ENCODE results near the gene CPPED1. TPM values are rescaled to one million over a fixed set of nuclear protein-coding genes. Genes with fewer than 3 reads are reported as not detected.

CPPED1 gene
- total RNA-seq, 2 experiments from 2014 or later, result 3.8 to 5.1 TPM

DNA sequence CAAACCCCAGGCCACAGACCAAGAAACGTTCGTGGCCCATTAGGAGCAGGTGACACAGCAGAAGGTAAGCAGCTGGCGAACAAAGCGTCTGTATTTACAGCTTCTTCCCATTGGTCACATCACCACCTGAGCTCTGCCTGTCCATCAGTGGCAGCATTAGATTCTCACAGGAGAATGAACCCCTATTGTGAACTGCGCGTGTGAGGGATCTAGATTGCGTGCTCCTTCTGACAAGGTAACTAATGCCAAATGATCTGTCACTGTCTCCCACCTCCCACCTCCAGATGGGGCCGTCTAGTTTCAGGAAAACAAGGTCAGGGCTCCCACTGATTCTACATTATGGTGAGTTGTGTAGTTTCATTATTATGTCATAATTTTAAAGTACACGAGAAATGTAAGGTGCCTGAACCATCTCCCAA is 186.3 kb downstream of the CPPED1 start:
- peak; percentile 14 for DNase-seq
- H3K27me3 Mint-ChIP-seq, result peaks cover 3% of the 10 kb centered on the region
- no peaks in the 10 kb centered on the region for H3K9me3 Mint-ChIP-seq
- H3K36me3 Mint-ChIP-seq, result no peaks in the 10 kb centered on the region
- H3K4me1 Mint-ChIP-seq, result peaks cover 32% of the 10 kb centered on the region
- H3K4me3 Mint-ChIP-seq, result no peak overlapping the region
- no peak overlapping the region for H3K27ac Mint-ChIP-seq

DNA sequence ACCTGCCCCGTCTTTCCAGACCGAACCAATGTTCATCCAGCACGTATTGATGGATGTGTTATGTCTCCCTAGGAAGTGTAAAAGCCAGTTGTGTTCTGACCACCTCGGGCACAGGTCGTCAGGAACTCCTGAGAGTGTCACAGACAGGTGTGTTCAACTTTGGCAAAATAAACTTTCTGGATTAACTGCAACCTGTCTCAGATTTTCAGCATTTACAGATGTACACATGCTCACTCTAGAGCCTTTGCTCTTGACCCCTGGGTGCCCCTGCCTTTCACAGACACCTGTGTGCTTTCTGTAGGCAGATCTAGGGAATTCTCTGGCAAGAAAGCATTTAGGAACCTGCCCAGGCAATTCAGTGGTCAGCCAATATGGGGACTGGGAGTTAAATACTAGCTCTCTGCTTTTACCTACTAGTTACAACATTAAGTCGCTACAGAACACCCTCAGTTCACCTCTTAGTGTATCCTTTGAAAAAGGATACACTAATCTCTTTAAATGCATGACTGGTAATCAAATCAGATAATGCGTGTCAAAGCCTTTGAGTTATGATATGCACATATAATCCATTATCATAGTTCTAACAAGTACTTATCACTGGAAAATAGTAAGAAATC is 188.9 kb downstream of the CPPED1 start:
- H3K4me1 Mint-ChIP-seq, result peaks cover 33% of the 10 kb centered on the region
- no peak for DNase-seq
- H3K9me3 Mint-ChIP-seq, result no peaks in the 10 kb centered on the region
- no peak overlapping the region for H3K4me3 Mint-ChIP-seq
- no peaks in the 10 kb centered on the region for H3K36me3 Mint-ChIP-seq
- H3K27ac Mint-ChIP-seq, result no peak overlapping the region
- H3K27me3 Mint-ChIP-seq, result peaks cover 8% of the 10 kb centered on the region

DNA sequence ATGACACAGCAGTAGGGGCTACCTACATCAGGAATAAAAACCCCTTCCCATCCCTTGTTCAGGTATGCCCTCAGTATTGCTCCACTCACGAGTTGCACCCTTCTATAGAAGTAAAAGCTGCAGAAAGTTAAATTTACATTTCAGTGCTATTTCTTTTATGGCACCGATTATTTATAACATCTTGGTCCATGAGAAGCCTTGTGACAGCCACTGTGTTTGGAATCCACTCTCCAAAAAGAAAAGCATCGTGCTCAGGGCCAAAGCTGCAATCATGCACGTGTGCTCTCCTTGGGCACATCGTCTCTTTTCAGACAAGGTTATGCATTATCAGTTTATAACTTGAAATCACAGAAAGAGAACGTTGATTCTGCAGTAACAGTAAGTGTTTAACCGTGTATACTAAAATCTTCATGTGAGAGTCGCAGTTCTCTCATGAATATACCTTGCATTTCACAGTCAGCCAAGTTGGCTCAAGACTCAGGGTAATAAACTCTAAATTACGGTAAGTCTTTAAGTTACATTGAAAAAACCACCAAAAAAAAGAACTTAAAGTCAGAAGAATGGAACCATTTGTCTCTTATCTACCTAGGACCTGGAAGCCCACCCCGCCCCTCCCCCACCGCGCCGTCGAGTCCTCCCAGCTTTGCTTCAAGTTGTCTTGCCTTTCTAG is 189.6 kb downstream of the CPPED1 start:
- Mint-ChIP-seq H3K27ac (peak overlapping the region; percentile 62), H3K27me3 (peaks cover 8% of the 10 kb centered on the region), H3K4me3 (no peak overlapping the region), H3K36me3 (no peaks in the 10 kb centered on the region), H3K9me3 (no peaks in the 10 kb centered on the region), H3K4me1 (peaks cover 30% of the 10 kb centered on the region)
- no peak for DNase-seq

DNA sequence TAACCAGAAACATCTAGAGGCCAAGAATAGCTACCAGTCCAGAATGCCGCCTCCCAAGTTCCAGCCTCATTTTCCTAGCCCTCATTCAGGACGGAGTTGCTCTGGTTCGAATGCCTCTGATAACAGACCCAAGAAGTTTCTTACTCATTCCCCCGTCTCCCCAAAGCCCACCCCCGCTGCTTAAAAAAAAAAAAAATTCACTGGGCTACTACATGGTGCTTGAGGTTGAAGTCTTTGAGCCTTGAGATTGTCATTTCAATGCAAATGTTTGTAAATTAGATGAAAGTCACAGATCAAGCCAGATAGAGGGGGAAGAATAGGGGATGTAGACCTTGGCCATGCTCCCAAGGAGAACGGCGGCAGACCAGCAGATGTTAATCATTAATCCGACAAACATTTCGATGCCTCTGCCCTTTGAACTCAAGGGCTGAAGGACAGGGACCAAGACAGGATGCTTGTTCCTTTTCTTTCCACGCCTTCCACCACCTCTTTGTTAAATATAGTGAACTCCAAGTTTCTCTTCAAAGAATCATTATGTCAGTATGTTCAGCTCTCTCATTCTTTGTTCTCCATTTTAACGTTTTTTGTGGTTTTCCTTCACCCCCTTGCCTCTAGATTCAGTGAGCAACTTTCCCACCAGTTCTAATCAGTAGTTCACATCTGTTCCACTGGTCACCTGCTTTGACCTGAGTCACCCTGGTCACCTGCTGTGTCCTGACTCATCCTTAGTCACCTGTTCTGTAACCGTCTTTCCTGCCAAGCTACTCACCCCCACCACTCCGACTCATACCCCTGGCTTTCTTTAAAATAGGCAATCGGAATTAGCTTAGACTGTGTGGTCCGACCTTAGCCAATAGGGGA is 190.3 kb downstream of the CPPED1 start:
- peaks cover 30% of the 10 kb centered on the region for H3K4me1 Mint-ChIP-seq
- peak; percentile 66 for DNase-seq

GRCh38 chr16:12612598-12613101 is 191.0 kb downstream of the CPPED1 start:
- peak; percentile 6 for DNase-seq
- Mint-ChIP-seq H3K4me3 (no peak overlapping the region), H3K36me3 (no peaks in the 10 kb centered on the region), H3K4me1 (peaks cover 26% of the 10 kb centered on the region), H3K9me3 (peaks cover 4% of the 10 kb centered on the region), H3K27ac (peak overlapping the region; percentile 62), H3K27me3 (peaks cover 8% of the 10 kb centered on the region)

More for the DNA sequence above, 190.3 kb downstream of the CPPED1 start:
- Mint-ChIP-seq H3K27ac (peak overlapping the region; percentile 62), H3K4me3 (peak overlapping the region; percentile 49), H3K9me3 (peaks cover 2% of the 10 kb centered on the region), H3K27me3 (peaks cover 8% of the 10 kb centered on the region), H3K36me3 (no peaks in the 10 kb centered on the region)

DNA sequence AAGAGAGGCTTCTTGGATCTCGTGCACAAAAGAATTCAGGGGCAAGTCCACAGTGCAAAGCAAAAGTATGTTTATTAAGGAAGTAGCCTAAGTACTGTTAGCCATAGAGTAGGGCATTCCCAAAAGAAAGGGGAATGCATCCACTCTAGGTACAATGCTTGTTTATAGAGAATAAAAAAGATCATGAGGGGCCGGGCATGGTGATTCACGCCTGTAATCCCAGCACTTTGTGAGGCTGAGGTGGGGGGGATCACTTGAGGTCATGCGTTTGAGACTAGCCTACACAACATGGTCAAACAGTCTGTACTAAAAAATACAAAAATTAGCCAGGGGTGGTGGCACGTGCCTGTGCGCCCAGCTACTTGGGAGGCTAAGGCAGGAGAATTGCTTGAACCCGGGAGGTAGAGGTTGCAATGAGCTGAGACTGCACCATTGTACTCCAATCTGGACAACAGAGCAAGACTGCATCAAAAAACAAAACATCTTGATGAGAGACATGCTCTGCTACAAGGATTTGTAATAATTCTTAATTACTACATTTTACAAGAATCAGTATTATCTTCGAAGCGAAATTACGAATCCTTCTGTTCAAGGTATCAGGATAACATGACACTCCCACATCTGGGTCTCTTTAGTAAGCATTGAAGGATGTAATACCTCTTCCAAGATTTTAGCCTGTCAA is 191.6 kb downstream of the CPPED1 start:
- no peak for DNase-seq
- H3K36me3 Mint-ChIP-seq, result no peaks in the 10 kb centered on the region
- H3K27me3 Mint-ChIP-seq, result peaks cover 8% of the 10 kb centered on the region
- H3K9me3 Mint-ChIP-seq, result peaks cover 8% of the 10 kb centered on the region
- H3K27ac Mint-ChIP-seq, result no peak overlapping the region
- H3K4me1 Mint-ChIP-seq, result peaks cover 20% of the 10 kb centered on the region
- no peak overlapping the region for H3K4me3 Mint-ChIP-seq

- Mint-ChIP-seq H3K27ac (no peak overlapping the region), H3K36me3 (peaks cover 5% of the 10 kb centered on the region), H3K9me3 (peaks cover 15% of the 10 kb centered on the region), H3K4me1 (peaks cover 20% of the 10 kb centered on the region), H3K27me3 (peaks cover 8% of the 10 kb centered on the region), H3K4me3 (no peak overlapping the region)
- no peak for DNase-seq
These were observed 192.6 kb downstream of the CPPED1 start for GRCh38 chr16:12611006-12611477.

- Mint-ChIP-seq H3K4me3 (no peak overlapping the region), H3K27ac (no peak overlapping the region), H3K36me3 (peaks cover 5% of the 10 kb centered on the region), H3K9me3 (peaks cover 17% of the 10 kb centered on the region), H3K4me1 (peaks cover 20% of the 10 kb centered on the region), H3K27me3 (peaks cover 8% of the 10 kb centered on the region)
- no peak for DNase-seq
These were observed 193.6 kb downstream of the CPPED1 start for GRCh38 chr16:12609937-12610699.

Other genes starting within 250 kb of the CPPED1 start
- not detected for gene SHISA9, start 97.7 kb upstream of the CPPED1 start, total RNA-seq